GM19328 (cell line): Measurements from ENCODE around the gene TM7SF2.
A peak's percentile ranks its signal among the peaks of the same experiment; 100 is the strongest.
"Not testable (repeated sequence)": the region's sequence is repeated elsewhere in the genome, so short reads cannot be mapped to it uniquely, and the experiment has no call there.

ENCODE experiments used
- ATAC-seq: cut with Tn5 transposase; IDR thresholded peaks from one replicate; pipeline ENCODE4 v1.9.1; 2021; ENCODE audit warnings: mild to moderate bottlenecking, moderate library complexity; ENCODE audit not compliant: unreplicated experiment

The TM7SF2 gene

GRCh38 chr11:65128182-65129145 lies 16.8 kb downstream of the TM7SF2 start:
- ATAC-seq: no peak

GRCh38 chr11:65129649-65130441 lies 18.2 kb downstream of the TM7SF2 start:
- no peak for ATAC-seq

DNA sequence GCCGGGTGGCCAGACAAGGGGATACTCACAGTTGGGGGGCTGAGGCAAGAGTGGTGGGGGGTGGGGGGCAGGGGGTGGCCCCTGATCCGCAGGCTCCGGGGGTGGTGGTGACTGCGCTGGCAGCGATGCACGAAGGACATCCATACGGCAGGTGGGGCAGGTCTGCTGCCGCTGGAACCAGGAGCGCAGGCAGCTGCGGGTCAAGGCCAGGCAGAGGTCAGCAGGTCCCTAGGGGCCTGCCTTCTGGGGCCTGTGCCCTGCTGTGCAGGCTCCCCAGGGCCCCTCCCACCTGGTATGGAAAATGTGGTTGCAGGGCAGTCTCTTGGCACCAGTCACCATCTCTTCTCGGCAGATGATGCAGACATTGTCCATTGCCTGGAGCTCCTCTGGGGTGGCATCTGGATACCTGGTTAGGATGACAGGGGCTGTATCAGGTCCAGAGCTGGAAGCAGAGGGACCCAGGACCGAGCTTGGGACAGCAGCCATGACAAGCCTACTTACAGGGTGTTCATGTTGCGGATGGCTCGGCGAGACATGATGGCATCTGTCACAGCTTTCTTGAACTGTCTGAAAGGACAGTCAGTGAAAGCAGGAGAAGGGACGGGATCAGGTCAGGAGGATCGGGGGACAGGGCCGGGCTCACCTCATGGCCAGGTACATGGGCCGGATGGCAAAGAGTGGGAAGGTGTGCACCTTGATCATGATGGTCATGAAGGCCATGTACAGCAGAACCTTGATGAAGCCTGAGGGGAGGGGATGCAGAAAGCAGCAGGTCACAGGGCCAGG lies 19.2 kb downstream of the TM7SF2 start:
- no peak for ATAC-seq

GRCh38 chr11:65131417-65131776 lies 19.7 kb downstream of the TM7SF2 start:
- no peak for ATAC-seq

DNA sequence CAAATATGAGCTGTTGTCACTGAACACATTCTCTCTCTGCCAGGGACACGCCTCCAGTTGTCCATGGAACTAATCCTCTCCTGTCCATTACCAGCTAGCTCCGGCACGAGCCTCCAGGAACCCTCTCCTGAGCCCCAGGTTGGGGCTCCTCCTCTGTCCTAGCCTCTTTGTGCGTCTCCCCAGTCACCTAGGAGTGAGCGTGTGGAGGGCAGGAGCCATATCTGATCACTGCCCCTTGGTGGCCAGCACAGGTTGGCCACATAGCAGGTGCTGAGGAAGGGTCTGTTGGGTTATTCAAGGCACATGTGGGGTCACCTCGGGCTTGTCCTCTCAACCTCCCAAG lies 20.2 kb downstream of the TM7SF2 start:
- ATAC-seq: no peak

- peak; percentile 47 for ATAC-seq
These were observed 20.7 kb downstream of the TM7SF2 start for GRCh38 chr11:65132238-65132987.

GRCh38 chr11:65132988-65133700 lies 21.5 kb downstream of the TM7SF2 start:
- ATAC-seq: no peak

GRCh38 chr11:65133724-65134123 lies 22.1 kb downstream of the TM7SF2 start:
- no peak for ATAC-seq

DNA sequence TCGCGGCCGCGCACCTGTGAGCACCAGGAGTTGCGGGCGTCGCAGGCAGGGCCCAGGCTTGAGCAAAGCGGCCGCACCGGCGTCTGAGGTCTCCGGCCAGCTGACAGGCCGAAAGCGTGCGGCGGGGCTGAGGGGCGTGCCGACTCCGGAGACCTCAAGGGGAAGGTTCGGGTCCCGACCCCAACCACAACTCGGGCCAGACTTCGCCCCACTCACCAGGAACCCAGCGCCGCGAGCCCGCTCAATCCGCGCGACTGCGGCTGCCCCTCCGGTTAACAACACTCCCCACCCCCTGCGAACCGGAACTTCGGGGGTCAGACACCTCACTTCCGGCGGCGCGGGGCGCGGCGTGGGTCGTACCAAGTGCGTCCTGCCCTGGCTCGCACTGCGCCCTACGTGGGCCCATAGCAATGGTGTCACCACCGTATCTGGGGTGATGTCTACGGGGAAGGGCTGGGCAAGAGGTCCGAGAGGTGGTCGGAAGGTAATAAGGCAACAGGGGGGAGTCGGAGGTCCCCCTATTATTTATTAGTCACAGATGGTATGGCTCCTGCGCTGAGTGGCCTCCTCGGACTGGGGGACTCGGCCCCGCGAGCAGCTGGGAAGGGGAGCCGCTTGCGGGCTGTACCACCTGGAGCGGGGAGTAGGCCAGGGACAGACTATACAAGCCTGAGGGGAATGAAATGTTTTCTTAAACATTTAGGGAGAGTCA lies 22.7 kb downstream of the TM7SF2 start, which contains the start of gene SYVN1:
Gene SYVN1 (minus strand): TSS at position 280 of the 712 bp plus-strand sequence. CDS start 918 bp downstream, outside the sequence.
- peak; percentile 50 for ATAC-seq

- peak; percentile 50 for ATAC-seq
These were observed 23.4 kb downstream of the TM7SF2 start for GRCh38 chr11:65134952-65135632.

GRCh38 chr11:65135633-65136145 lies 24.0 kb downstream of the TM7SF2 start:
- no peak for ATAC-seq

DNA sequence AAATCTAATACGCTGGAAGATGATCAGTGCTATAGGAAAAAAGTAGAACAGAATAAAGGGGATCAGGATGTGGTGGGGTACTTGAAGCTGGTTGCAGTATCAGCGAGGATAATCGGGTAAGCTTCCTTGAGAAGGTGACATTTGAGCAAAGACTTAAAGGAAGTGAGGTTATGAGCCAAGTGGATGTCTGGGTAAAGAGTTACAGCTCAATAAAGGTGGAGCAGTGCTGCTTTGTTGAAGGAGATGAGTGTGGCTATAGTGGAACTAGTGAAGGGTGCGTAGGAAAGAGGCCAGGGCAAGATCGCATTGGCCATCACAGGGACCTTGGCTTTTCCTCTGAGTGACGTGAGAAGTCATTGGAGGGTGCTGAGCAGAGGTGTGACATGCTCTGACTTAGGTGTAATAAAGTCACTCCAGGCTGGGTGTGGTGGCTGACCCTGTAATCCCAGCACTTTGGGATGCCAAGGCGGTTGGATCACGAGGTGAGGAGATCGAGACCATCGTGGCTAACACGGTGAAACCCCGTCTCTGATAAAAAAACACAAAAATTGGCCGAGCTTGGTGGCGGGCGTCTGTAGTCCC lies 24.9 kb downstream of the TM7SF2 start:
- ATAC-seq: no peak

- no peak for ATAC-seq
These were observed 30.3 kb downstream of the TM7SF2 start for GRCh38 chr11:65141896-65142494.

DNA sequence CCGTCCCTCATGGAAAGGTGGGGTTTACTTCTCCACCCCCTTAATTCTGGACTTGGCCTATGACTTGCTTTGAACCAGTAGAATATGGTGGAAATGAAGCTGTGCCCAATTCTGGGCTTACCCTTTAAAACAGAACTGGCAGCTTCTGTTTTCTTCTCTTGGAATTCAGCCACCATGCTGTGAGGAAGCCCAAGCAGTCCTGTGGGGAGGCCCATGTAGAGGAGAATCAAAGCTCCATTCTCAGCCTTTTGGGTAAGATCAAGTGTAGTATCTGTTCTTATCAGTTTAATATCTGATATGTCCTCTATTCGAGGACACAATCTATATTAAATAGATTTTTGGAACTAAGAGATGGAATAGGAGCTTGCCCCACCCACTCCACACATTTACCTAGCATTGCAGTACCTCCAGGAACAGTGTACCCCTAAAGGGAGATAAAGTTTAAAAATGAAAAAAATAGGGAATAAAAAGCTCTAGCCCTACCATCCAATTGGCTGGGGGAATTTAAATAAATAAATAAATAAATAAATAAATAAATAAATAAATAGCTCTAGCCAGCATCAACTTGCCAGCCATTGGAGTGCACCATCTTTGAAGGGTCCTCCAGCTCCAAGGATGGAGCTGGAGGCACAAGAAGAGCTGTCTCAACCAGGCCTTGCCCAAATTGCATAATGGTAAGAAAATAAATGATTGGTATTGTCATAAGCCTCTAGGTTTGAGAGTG lies 35.8 kb downstream of the TM7SF2 start:
- no peak for ATAC-seq

DNA sequence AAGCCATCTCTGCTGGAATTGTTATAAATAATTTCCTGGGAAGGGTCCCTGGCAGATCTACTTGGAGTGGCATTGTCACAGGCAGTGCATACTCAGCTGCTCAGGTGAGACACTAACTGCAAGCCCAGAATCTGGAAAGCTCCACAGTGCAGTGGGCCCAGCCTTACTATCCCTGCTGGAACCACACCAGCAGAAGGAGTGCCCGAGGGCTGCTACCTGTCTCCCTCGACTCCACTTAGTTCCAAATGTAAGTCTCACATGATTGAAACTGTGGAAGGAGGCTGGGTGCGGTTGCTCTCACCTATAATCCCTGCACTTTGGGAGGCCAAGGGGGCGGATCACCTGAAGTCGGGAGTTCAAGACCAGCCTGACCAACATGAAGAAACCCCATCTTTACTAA lies 37.0 kb downstream of the TM7SF2 start:
- no peak for ATAC-seq

DNA sequence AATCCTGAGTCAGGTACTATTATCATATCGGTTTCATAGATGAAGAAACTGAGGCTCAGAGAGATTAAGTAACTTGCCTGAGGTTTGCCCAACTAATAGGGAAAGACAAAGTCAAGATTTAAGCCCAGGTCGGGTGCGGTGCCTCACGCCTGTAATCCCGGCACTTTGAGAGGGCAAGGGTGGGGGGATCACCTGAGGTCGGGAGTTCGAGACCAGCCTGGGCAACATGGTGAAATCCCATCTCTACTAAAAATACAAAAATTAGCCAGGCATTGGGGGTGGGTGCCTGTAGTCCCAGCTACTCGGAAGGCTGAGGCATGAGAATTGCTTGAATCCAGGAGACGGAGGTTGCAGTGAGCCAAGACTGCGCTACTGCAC lies 38.4 kb downstream of the TM7SF2 start:
- not testable (repeated sequence) for ATAC-seq
